Neural crest cell (in vitro differentiated cells): ENCODE measurements around the gene AGAP3. TPM values are rescaled to one million over a fixed set of nuclear protein-coding genes. Genes with fewer than 3 reads are reported as not detected.
A peak's percentile ranks its signal among the peaks of the same experiment; 100 is the strongest.

Experiments used
- DNase-seq: peaks from one replicate; pipeline ENCODE4 v3.0.0; 2021; ENCODE audit warnings: low read depth, mixed read lengths, low spot score
- H3K27ac Mint-ChIP-seq: one replicate; pipeline ENCODE4 v1.8.0; 2021; ENCODE audit warnings: mild to moderate bottlenecking, mixed read lengths; ENCODE audit not compliant: unreplicated experiment
- H3K27me3 Mint-ChIP-seq: 2 replicates; pipeline ENCODE4 v1.8.0; 2021; ENCODE audit warnings: low read depth, mild to moderate bottlenecking, mixed read lengths
- H3K36me3 Mint-ChIP-seq: 2 replicates; pipeline ENCODE4 v1.8.0; 2021; ENCODE audit warnings: low read depth, mild to moderate bottlenecking, mixed read lengths
- H3K4me1 Mint-ChIP-seq: 2 replicates; pipeline ENCODE4 v1.8.0; 2021; ENCODE audit warnings: mixed read lengths
- H3K4me3 Mint-ChIP-seq: one replicate; pipeline ENCODE4 v1.8.0; 2021; ENCODE audit warnings: mild to moderate bottlenecking, mixed read lengths
- H3K9me3 Mint-ChIP-seq: 2 replicates; pipeline ENCODE4 v1.8.0; 2021; ENCODE audit warnings: mixed read lengths
- total RNA-seq: library from RNA; stranded (reverse); gene quantifications from 2 replicates; pipeline ENCODE4 v1.2.1, GENCODE V29; 2021
- TF ChIP-seq, protein P1 (sequence below): fragments of 200-600 bp; sonication (generic); conservative IDR thresholded peaks from 2 replicates; pipeline ENCODE4 v1.5.0; 2021; ENCODE audit warnings: antibody characterized with exemption, mild to moderate bottlenecking

Gene AGAP3
- total RNA-seq, 1 donor from 2014 or later: 139 TPM

DNA sequence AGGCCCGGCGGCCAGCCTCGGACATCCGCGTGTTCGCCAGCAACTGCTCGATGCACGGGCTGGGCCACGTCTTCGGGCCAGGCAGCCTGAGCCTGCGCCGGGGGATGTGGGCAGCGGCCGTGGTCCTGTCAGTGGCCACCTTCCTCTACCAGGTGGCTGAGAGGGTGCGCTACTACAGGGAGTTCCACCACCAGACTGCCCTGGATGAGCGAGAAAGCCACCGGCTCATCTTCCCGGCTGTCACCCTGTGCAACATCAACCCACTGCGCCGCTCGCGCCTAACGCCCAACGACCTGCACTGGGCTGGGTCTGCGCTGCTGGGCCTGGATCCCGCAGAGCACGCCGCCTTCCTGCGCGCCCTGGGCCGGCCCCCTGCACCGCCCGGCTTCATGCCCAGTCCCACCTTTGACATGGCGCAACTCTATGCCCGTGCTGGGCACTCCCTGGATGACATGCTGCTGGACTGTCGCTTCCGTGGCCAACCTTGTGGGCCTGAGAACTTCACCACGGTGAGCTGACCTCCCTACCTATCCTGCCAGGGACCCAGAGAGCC, 37.3 kb upstream of the AGAP3 start:
- no peaks in the 10 kb centered on the region for H3K9me3 Mint-ChIP-seq
- TF ChIP-seq, protein P1, sequence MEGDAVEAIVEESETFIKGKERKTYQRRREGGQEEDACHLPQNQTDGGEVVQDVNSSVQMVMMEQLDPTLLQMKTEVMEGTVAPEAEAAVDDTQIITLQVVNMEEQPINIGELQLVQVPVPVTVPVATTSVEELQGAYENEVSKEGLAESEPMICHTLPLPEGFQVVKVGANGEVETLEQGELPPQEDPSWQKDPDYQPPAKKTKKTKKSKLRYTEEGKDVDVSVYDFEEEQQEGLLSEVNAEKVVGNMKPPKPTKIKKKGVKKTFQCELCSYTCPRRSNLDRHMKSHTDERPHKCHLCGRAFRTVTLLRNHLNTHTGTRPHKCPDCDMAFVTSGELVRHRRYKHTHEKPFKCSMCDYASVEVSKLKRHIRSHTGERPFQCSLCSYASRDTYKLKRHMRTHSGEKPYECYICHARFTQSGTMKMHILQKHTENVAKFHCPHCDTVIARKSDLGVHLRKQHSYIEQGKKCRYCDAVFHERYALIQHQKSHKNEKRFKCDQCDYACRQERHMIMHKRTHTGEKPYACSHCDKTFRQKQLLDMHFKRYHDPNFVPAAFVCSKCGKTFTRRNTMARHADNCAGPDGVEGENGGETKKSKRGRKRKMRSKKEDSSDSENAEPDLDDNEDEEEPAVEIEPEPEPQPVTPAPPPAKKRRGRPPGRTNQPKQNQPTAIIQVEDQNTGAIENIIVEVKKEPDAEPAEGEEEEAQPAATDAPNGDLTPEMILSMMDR: no peak
- no peak overlapping the region for H3K27ac Mint-ChIP-seq
- no peaks in the 10 kb centered on the region for H3K4me1 Mint-ChIP-seq
- H3K36me3 Mint-ChIP-seq: no peaks in the 10 kb centered on the region
- no peak for DNase-seq
- H3K27me3 Mint-ChIP-seq: peaks cover 19% of the 10 kb centered on the region
- H3K4me3 Mint-ChIP-seq: no peak overlapping the region

DNA sequence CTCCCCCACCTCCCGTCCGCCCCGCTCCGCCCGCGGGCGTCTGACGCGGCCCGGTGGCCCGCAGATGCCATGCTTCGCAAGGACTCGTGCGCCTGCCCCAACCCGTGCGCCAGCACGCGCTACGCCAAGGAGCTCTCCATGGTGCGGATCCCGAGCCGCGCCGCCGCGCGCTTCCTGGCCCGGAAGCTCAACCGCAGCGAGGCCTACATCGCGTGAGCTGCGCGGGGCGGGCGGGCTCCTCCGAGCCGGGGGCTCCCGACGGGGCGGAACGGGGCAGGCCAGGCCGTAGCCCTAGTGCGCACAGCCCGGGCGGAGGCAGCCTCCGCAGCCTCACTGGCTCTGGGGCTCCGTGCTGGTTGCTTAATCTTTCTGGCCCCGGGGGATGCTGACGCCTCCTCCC, 35.2 kb upstream of the AGAP3 start:
- no peaks in the 10 kb centered on the region for H3K9me3 Mint-ChIP-seq
- H3K4me1 Mint-ChIP-seq: peaks cover 2% of the 10 kb centered on the region
- no peak overlapping the region for H3K4me3 Mint-ChIP-seq
- peaks cover 19% of the 10 kb centered on the region for H3K27me3 Mint-ChIP-seq
- H3K27ac Mint-ChIP-seq: no peak overlapping the region
- H3K36me3 Mint-ChIP-seq: no peaks in the 10 kb centered on the region
- peak; percentile 55 for DNase-seq
- TF ChIP-seq, protein P1: no peak

DNA sequence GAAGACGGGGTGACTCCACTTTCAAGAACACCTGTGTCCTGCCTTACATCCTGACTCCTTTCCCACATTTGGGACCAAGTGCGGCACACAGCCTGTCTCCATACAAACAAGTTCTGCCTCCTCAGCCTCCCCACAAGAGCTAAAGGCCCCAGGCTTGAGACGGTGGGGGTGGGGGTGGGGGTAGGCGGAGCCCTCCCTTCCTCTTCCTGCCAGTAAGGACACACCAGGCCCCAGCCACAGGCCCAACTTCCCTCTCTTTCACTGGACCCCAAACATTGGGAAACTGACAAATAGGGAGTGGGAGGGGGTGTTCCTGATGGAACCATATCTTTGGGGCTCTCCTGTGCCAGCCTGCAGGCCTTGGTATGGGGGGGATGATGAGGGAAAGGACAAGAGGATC, 33.2 kb upstream of the AGAP3 start:
- TF ChIP-seq, protein P1: no peak
- H3K27me3 Mint-ChIP-seq: peaks cover 16% of the 10 kb centered on the region
- H3K4me3 Mint-ChIP-seq: peak overlapping the region; percentile 28
- no peak for DNase-seq
- H3K9me3 Mint-ChIP-seq: no peaks in the 10 kb centered on the region
- peaks cover 21% of the 10 kb centered on the region for H3K4me1 Mint-ChIP-seq
- no peaks in the 10 kb centered on the region for H3K36me3 Mint-ChIP-seq
- H3K27ac Mint-ChIP-seq: no peak overlapping the region

DNA sequence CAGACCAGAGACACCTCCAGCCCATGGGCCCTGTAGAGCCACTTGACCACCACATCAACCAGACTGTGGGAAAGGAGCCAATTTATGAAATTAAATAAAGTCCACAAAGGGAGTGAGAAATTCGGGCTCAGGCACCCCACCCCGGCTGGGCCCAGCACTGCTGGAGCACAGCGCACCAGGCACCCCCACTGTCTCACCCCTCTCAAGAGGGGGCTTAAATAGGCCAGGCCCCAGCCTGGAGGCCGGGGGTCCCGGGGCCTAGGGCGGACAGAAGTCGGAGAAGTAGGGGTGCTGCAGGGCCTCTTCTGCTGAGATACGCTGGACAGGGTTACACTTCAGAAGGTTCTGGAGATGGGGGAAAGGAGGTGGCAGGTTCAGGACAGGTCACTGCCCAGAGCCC, 32.5 kb upstream of the AGAP3 start:
- H3K36me3 Mint-ChIP-seq: no peaks in the 10 kb centered on the region

DNA sequence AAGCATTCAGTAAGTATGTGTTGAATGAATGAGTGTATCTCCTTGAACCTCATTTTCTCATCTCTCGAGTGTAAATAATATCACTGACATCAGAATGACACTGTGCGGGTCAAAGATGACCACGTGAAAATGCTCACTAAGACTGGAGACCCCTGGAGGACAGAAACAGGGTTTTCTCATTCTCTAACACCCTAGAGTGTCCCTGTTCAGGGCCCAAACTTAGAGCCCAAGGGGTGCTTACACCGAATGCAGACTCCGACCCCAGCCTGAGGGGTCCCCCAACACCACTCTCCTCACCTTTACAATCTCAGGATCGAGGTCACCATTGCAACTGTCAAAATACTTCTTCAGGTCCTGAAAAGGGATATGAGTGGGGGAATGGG, 30.0 kb upstream of the AGAP3 start:
- H3K27me3 Mint-ChIP-seq: peaks cover 4% of the 10 kb centered on the region

More for the DNA sequence above, 32.5 kb upstream of the AGAP3 start:
- Mint-ChIP-seq H3K9me3 (no peaks in the 10 kb centered on the region), H3K27ac (no peak overlapping the region), H3K27me3 (peaks cover 16% of the 10 kb centered on the region), H3K4me1 (peaks cover 28% of the 10 kb centered on the region), H3K4me3 (no peak overlapping the region)
- no peak for DNase-seq
- TF ChIP-seq, protein P1: no peak

More for the DNA sequence above, 30.0 kb upstream of the AGAP3 start:
- DNase-seq: no peak
- Mint-ChIP-seq H3K4me1 (peaks cover 39% of the 10 kb centered on the region), H3K27ac (no peak overlapping the region), H3K36me3 (no peaks in the 10 kb centered on the region), H3K9me3 (no peaks in the 10 kb centered on the region), H3K4me3 (peak overlapping the region; percentile 96)
- TF ChIP-seq, protein P1: peak; percentile 16
